GM12864 (cell line): Measurements from ENCODE around the gene ZBTB16.

Source experiments
- DNase-seq: peaks from one replicate; pipeline ENCODE4 v3.0.0-alpha.2; 2011; ENCODE audit warnings: low read depth
- H3K4me3 ChIP-seq: 2 replicates; pipeline ENCODE4 v1.5.1; 2011; ENCODE audit warnings: mild to moderate bottlenecking, low read depth, low read length, control low read depth
- TF ChIP-seq, protein P1 (sequence below): IDR thresholded peaks from 2 replicates; pipeline ENCODE4 v1.5.1; 2011; ENCODE audit warnings: low read depth, mild to moderate bottlenecking, moderate library complexity, low read length, control low read depth, inconsistent platforms; ENCODE audit errors: missing control alignments

ZBTB16 gene

GRCh38 chr11:114178656-114179055, 119.1 kb downstream of the ZBTB16 start:
- TF ChIP-seq, protein P1, sequence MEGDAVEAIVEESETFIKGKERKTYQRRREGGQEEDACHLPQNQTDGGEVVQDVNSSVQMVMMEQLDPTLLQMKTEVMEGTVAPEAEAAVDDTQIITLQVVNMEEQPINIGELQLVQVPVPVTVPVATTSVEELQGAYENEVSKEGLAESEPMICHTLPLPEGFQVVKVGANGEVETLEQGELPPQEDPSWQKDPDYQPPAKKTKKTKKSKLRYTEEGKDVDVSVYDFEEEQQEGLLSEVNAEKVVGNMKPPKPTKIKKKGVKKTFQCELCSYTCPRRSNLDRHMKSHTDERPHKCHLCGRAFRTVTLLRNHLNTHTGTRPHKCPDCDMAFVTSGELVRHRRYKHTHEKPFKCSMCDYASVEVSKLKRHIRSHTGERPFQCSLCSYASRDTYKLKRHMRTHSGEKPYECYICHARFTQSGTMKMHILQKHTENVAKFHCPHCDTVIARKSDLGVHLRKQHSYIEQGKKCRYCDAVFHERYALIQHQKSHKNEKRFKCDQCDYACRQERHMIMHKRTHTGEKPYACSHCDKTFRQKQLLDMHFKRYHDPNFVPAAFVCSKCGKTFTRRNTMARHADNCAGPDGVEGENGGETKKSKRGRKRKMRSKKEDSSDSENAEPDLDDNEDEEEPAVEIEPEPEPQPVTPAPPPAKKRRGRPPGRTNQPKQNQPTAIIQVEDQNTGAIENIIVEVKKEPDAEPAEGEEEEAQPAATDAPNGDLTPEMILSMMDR: no peak
- DNase-seq: no peak
- no peak overlapping the region for H3K4me3 ChIP-seq

GRCh38 chr11:114179234-114179941, 119.9 kb downstream of the ZBTB16 start:
- no peak for DNase-seq
- H3K4me3 ChIP-seq: no peak overlapping the region
- TF ChIP-seq, protein P1: no peak

GRCh38 chr11:114180301-114181055, 121.0 kb downstream of the ZBTB16 start:
- DNase-seq: no peak
- H3K4me3 ChIP-seq: no peak overlapping the region
- TF ChIP-seq, protein P1: no peak

DNA sequence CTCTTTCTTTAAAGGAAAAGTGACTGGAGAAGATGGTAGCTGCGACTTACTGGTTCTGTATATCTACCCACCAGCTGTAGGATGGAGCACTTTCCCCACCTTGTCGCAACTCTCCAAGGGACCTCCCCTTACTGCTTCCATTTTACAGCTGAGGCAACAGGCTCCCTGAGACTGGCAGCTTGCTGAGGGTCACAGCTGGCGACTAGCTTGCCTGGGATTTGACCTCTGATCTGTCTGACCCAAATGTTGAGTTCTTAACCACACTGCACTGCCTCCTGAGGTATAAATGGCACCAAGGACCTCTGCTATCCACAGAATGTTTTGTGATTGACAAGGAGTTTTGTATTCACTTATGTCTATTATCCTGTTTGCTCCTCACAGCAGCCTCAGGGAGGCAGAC, 121.7 kb downstream of the ZBTB16 start:
- no peak for DNase-seq
- no peak overlapping the region for H3K4me3 ChIP-seq
- TF ChIP-seq, protein P1: no peak

GRCh38 chr11:114181752-114182151, 122.2 kb downstream of the ZBTB16 start:
- no peak for DNase-seq
- H3K4me3 ChIP-seq: no peak overlapping the region
- TF ChIP-seq, protein P1: no peak

DNA sequence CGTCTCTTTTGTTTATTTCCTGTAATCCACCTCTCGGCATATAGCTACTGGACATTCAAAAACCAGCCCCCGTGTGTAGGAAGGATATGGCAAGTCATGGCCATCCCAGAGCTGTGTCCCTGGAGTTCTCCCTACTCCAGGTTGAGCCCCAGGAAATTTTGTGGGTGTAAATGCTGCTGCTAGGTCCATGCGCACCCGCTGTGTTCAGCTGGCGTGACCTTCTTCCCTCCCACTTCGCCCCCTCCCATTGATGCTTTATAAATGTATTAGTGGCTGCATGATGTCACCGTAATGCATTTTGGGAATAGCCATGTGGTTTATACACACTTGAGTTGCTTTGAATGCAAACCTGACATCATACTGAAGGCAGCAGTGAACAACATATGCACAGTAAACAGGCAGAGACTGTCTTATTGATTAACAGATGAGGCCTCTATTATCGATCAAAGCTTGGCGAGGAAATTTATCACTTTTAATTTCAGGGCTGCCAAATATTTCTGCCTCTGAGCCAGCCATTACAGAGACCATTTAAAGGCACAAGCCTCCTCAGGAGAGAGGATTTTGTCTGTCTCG, 123.0 kb downstream of the ZBTB16 start:
- no peak overlapping the region for H3K4me3 ChIP-seq
- TF ChIP-seq, protein P1: no peak
- no peak for DNase-seq
